Dermis microvascular lymphatic vessel endothelial cell (primary cell): Measurements from ENCODE around the gene AATK. TPM values are rescaled to one million over a fixed set of nuclear protein-coding genes. Genes with fewer than 3 reads are reported as not detected.

Source experiments
- DNase-seq, 2 donors: peaks; one replicate each; pipeline versions ENCODE4 v3.0.0 to v3.0.0-alpha.2; 2010; ENCODE audit warnings: low read depth in 2 of 2
- total RNA-seq: library from RNA; depleted of rRNA; stranded (reverse); fragments of >200 nt; gene quantifications from 2 replicates; pipeline ENCODE4 v1.2.1, GENCODE V29; 2014

Gene AATK
- total RNA-seq, 1 donor from 2014 or later, result 1.5 TPM

DNA sequence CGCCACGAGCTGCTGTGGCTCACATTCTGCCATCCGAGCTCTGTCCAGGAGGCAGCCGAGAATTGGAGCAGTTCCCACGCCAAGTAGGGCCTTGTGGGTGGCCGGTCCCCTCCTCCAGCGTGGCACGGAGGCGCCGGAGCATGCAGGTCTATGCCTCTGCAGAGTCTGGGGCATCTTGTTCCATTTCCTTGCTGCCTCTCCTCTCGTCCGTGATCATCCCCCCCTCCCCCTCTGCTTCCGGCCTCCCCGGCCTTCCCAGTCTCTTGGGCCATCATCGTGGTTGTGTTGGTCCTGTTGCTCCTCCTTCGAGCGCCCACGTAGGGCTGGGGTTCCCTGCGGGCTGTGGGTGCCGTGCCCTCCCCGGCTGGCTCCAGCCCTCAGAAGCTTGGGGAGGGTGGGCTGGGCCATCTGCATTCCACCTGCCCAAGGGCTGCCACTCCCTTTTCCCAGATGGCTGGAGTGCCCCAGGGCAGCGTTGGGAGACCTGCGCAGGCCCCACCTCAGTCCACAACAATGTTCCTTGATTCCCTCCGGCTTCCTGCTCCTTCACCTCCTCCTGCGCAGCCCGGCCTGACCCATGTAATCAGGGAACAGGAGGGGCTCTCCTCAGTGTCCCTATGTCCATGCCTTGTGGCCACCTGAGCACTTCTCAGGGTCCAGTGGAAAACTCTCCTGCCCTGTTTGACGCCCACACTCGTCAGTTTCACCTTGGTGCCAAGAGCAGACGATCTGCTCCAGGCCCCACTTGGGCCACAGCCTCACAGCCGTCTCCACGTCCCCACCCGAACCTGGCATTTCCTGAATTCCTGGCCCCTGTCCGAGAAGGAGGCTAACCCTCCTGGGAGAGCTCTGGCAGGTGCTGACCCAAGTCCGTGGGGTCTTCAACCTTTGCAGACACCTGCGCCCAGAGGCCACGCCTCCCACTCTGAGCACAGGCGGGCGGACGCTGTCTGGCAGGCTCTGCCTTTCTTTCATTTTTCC lies 94.0 kb downstream of the AATK start:
- no peak for DNase-seq

DNA sequence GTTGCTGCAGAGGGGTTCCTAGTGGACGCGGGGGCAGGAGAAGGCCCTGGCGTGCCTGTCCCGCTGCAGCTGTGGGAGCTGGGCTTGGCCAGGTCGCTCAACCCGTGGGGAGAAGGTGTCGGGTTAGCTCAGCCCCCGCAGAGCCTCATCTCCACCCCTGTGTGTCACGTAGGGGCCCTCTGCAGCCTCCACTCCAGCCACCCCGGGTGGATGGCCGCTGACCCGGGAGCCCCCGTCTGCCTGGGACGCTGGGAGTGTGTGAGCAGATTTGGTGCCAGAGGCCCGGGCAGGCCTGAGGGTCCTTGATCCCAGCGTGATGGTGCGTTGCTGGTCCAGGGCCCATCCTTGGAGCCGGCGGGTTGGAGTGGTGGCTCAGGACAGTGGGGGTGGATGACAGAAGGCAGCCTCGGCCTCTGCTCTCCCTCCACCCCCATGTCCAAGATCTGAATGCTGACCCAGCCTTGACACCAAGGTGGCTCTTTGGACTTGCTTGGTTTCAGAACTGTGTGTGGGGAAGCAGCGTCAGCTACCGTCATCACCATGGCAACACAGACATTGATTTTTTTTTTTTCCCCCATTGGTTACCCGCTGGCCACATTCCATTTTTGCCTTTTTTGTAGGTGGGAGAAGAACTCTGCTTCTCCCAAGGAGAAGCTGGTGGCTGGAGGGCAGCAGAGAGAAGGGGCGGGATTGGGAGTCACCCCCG lies 95.3 kb downstream of the AATK start:
- DNase-seq, result no peak

DNA sequence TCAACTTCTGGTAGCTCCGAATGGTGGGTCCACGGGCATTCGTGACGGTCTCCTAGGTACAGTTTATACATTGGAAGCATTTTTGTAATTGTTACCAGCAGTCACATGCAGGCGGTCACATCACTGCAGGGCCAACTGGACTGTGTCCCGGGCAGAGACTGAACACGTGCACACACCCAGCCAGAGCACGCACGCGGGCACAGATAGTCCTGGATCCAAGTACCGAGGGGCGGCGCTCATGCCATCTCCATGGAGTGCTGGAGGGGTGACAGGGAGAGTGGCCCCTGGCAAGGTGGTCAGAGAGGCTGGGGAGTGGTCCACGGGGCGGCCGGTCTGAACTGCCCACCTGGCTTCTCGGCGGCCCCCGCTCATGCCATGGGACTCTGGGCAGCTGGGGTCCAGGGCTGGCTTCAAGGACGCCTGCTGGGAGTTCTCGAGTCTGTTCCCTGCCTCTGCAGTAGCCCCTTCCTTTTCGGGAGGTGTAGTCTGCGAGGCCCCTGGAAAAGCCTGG lies 96.8 kb downstream of the AATK start:
- DNase-seq, result no peak

DNA sequence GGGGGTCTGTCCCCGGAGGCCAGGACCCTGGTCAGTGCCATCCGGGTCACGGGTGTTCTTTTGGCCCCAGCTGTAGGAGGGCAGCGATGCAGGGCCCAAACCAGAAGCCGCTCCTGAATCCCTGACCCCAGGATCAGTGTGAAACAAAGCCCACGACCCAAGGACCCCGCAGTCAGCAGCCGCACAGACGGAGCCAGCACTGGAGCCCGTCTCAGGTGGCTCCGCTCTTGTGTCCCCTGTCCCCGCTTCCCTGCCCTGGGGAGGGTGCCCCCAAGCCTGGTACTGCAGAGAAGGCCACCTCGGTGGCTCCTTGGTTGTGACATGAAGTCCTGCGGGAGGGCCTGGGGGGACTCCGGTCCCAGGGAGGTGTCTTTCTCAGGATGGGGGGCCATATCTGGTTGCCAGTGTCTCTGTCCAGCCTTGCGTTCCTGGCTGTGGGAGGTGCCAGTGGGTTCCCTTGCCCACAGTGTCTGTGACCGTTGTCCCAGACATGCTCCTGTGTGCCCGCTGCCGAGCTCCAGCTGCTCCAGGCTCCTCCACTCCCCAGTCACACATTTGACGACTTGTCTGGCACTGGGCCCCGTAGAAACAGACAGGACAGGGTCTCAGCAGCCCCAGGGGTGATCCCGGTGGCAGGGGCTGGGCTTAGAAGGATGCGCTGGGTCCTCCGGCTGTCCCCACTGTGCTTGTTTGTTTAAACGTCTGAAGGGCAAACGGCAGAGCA lies 97.4 kb downstream of the AATK start:
- DNase-seq, result no peak

DNA sequence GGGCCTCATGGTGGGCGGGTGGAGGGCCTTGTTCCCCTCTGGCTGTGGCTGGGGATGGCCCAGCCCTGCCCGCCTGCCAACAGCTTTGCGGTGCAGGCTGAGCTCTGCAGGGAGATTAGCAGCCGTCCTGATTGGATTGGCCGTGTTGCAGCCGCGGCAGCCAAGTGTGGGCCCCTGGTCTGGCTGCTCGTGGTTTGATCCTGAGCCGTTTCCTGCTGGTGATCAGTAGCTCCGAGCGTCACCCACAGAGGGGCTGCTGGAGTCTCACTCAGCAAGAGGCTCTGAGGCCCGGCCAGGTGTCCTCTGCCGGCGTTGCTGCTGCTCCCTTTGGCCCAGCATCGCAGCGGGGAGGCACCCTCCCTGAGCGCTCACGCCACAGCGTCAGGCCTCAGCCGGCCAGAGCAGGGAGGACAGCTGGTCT lies 98.6 kb downstream of the AATK start:
- no peak for DNase-seq

Other genes with a start within 250 kb of the AATK start
- gene CHMP6, start 174.4 kb downstream of the AATK start, total RNA-seq, result 12.3 and 17.6 TPM in 2 replicates
- gene BAIAP2, start 131.1 kb downstream of the AATK start, total RNA-seq, result 28.2 and 52.6 TPM in 2 replicates
- gene PVALEF, start 714 bp downstream of the AATK start, total RNA-seq, result not detected in 2 replicates
- 6.2 and 8.1 TPM in 2 replicates for gene CEP131, start 56.7 kb upstream of the AATK start, total RNA-seq
- 6.5 and 9.2 TPM in 2 replicates for gene TEPSIN, start 72.8 kb upstream of the AATK start, total RNA-seq
- gene NDUFAF8, start 73.1 kb upstream of the AATK start, total RNA-seq, result 14.9 and 23.0 TPM in 2 replicates
- 42.2 and 59.5 TPM in 2 replicates for gene SLC38A10, start 129.1 kb upstream of the AATK start, total RNA-seq
- 2.1 and 6.3 TPM in 2 replicates for gene BAHCC1, start 229.2 kb upstream of the AATK start, total RNA-seq